K562 (cell line): ENCODE results near the gene ARHGAP29.
A peak's percentile ranks its signal among the peaks of the same experiment; 100 is the strongest.

Experiments
- AFF4 ChIP-seq: sonication (generic); formaldehyde crosslinking; IDR thresholded peaks from 2 replicates; pipeline ENCODE4 v1.8.0; 2023; ENCODE audit warnings: mild to moderate bottlenecking, missing genetic modification reagents
- CHD4 ChIP-seq: fragments of 200-600 bp; sonication (generic); IDR thresholded peaks from 3 replicates; pipeline ENCODE4 v1.6.1; 2012; ENCODE audit warnings: low read depth, mild to moderate bottlenecking, mixed read lengths, low read length, inconsistent platforms; ENCODE audit not compliant: insufficient read depth, insufficient replicate concordance, poor library complexity, severe bottlenecking
- CTCF ChIP-seq, 3 experiments: IDR thresholded peaks in 2 of 3; conservative IDR thresholded peaks in 1 of 3; 2 replicates each; pipeline ENCODE4 v1.5.1; 2011 to 2012; ENCODE audit warnings: low read length in 3 of 3, mild to moderate bottlenecking in 3 of 3, control low read depth in 2 of 3, improper control_type of control experiment in 1 of 3, inconsistent platforms in 1 of 3, low read depth in 1 of 3, mixed read lengths in 1 of 3, moderate library complexity in 1 of 3; ENCODE audit not compliant: insufficient read depth in 2 of 3
- EGR1 ChIP-seq: fragments of 450-650 bp; conservative IDR thresholded peaks from 2 replicates; pipeline ENCODE4 v1.6.1; 2017; ENCODE audit warnings: mild to moderate bottlenecking
- GATAD2A ChIP-seq: fragments of 450-650 bp; IDR thresholded peaks from 2 replicates; pipeline ENCODE4 v1.6.1; 2017
- HMGXB4 ChIP-seq: sonication (generic); formaldehyde crosslinking; IDR thresholded peaks from 2 replicates; pipeline ENCODE4 v1.8.1; 2023; ENCODE audit warnings: mild to moderate bottlenecking, missing genetic modification reagents
- ID3 ChIP-seq, 2 experiments: fragments of 250-450 bp in 1 of 2; fragments of 450-650 bp in 1 of 2; sonication (Bioruptor Pico) in 1 of 2; IDR thresholded peaks; 2 replicates each; pipeline versions ENCODE4 v1.6.1 to v1.8.0; 2016 to 2021; ENCODE audit warnings: mild to moderate bottlenecking in 2 of 2, moderate library complexity in 2 of 2, missing compliant biosample characterization in 1 of 2, missing genetic modification characterization in 1 of 2
- MAFF ChIP-seq: IDR thresholded peaks from 2 replicates; pipeline ENCODE4 v1.6.1; 2012; ENCODE audit warnings: low read length, improper control_type of control experiment
- POLR2AphosphoS5 ChIP-seq: IDR thresholded peaks from 2 replicates; pipeline ENCODE4 v1.6.1; 2011; ENCODE audit warnings: mild to moderate bottlenecking, low read depth, low read length, moderate library complexity; ENCODE audit not compliant: control insufficient read depth, insufficient read depth
- RBM22 ChIP-seq: fragments of 200-400 bp; formaldehyde crosslinking; IDR thresholded peaks from 2 replicates; pipeline ENCODE4 v1.6.1; 2018; ENCODE audit warnings: low read length, low read depth; ENCODE audit not compliant: poor library complexity, severe bottlenecking
- TCF15 ChIP-seq: fragments of 250-450 bp; sonication (Bioruptor Pico); IDR thresholded peaks from 2 replicates; pipeline ENCODE4 v1.8.0; 2022; ENCODE audit warnings: moderate library complexity, mild to moderate bottlenecking, inconsistent platforms
- ZBTB33 ChIP-seq: sonication (generic); formaldehyde crosslinking; IDR thresholded peaks from 2 replicates; pipeline ENCODE4 v1.8.1; 2023; ENCODE audit warnings: mild to moderate bottlenecking, missing genetic modification reagents
- ZBTB49 ChIP-seq: sonication (generic); formaldehyde crosslinking; IDR thresholded peaks from 2 replicates; pipeline ENCODE4 v1.8.0; 2022; ENCODE audit warnings: missing genetic modification reagents, mild to moderate bottlenecking, borderline replicate concordance
- ZNF12 ChIP-seq: sonication (generic); formaldehyde crosslinking; IDR thresholded peaks from 2 replicates; pipeline ENCODE4 v1.4.0; 2020; ENCODE audit warnings: mild to moderate bottlenecking, missing genetic modification reagents

- TF ChIP-seq ZBTB49 (CRISPR knock-in tag) (no peak), HMGXB4 (no peak), ID3 (CRISPR knock-in tag; IDR thresholded peaks at IDR 0.05) (no peak), ID3 (tag; IDR thresholded peaks at IDR 0.05) (no peak), MAFF (peak; percentile 90), CTCF (IDR thresholded peaks at IDR 0.05 in 2 of 3, conservative IDR thresholded peaks at IDR 0.05 in 1 of 3; ENCODE audit: insufficient read depth in 2 of 3, low read depth in 1 of 3, low read length in 3 of 3) (no peak), GATAD2A (no peak), TCF15 (no peak), AFF4 (CRISPR knock-in tag) (no peak), CHD4 (no peak), POLR2AphosphoS5 (no peak), ZBTB33 (CRISPR knock-in tag) (no peak), ZNF12 (no peak), EGR1 (no peak), RBM22 (no peak)
These were observed 21.4 kb downstream of the ARHGAP29 start for GRCh38 chr1:94215955-94216354.
